Keratinocyte (primary cell): ENCODE measurements around the gene C19orf12. TPM values are rescaled to one million over a fixed set of nuclear protein-coding genes. Genes with fewer than 3 reads are reported as not detected.

Experiments
- DNase-seq: peaks from one replicate; pipeline ENCODE4 v3.0.0-alpha.2; 2011; ENCODE audit warnings: low read depth, missing footprints, low spot score
- FAIRE-seq: peaks from 2 replicates; lab custom pipeline; 2011; peaks lifted over from hg19 to GRCh38; lab: Jason Lieb, UNC
- H2AFZ ChIP-seq: 2 replicates; pipeline ENCODE4 v1.6.0; 2012; ENCODE audit warnings: low read length, control low read depth, inconsistent platforms; ENCODE audit not compliant: control insufficient read depth
- H3K27ac ChIP-seq: 2 replicates; pipeline ENCODE4 v1.5.1; 2011; ENCODE audit warnings: low read length; ENCODE audit not compliant: control insufficient read depth, insufficient read depth
- H3K27me3 ChIP-seq: 3 replicates; pipeline ENCODE4 v1.6.0; 2011; ENCODE audit warnings: low read length; ENCODE audit not compliant: control insufficient read depth, insufficient read depth; ENCODE audit errors: extremely low read depth
- H3K36me3 ChIP-seq, 2 experiments: 2 replicates in 1 of 2; 3 replicates in 1 of 2; pipeline ENCODE4 v1.5.1; 2011; ENCODE audit warnings: low read length in 2 of 2, mild to moderate bottlenecking in 1 of 2; ENCODE audit not compliant: control insufficient read depth in 2 of 2, insufficient read depth in 2 of 2; ENCODE audit errors: extremely low read depth in 1 of 2
- H3K4me1 ChIP-seq: 3 replicates; pipeline ENCODE4 v1.5.1; 2011; ENCODE audit warnings: low read length; ENCODE audit not compliant: control insufficient read depth, insufficient read depth; ENCODE audit errors: extremely low read depth
- H3K4me2 ChIP-seq: 3 replicates; pipeline ENCODE4 v1.6.0; 2011; ENCODE audit warnings: low read depth, low read length; ENCODE audit not compliant: control insufficient read depth, insufficient read depth; ENCODE audit errors: extremely low read depth
- H3K4me3 ChIP-seq, 3 experiments: fragments of 200-600 bp in 1 of 3; sonication (generic) in 1 of 3; 2 replicates in 2 of 3; 3 replicates in 1 of 3; pipeline ENCODE4 v1.5.1; 2011 to 2016; ENCODE audit warnings: low read length in 3 of 3, mild to moderate bottlenecking in 3 of 3, control low read depth in 2 of 3, inconsistent platforms in 1 of 3, low read depth in 1 of 3, mixed read lengths in 1 of 3, mixed run types in 1 of 3, moderate library complexity in 1 of 3; ENCODE audit not compliant: control insufficient read depth in 2 of 3, insufficient read depth in 2 of 3; ENCODE audit errors: extremely low read depth in 1 of 3
- H3K79me2 ChIP-seq: 2 replicates; pipeline ENCODE4 v1.6.0; 2012; ENCODE audit warnings: low read length; ENCODE audit not compliant: control insufficient read depth, insufficient read depth
- H3K9ac ChIP-seq: 3 replicates; pipeline ENCODE4 v1.6.0; 2011; ENCODE audit warnings: low read length; ENCODE audit not compliant: control insufficient read depth, insufficient read depth; ENCODE audit errors: extremely low read depth
- H3K9me1 ChIP-seq: 3 replicates; pipeline ENCODE4 v1.6.0; 2011; ENCODE audit warnings: low read length; ENCODE audit not compliant: control insufficient read depth, insufficient read depth; ENCODE audit errors: extremely low read depth
- H3K9me3 ChIP-seq: 2 replicates; pipeline ENCODE4 v1.5.1; 2012; ENCODE audit warnings: low read depth, low read length; ENCODE audit not compliant: control insufficient read depth
- H4K20me1 ChIP-seq: 3 replicates; pipeline ENCODE4 v1.6.0; 2011; ENCODE audit warnings: low read length; ENCODE audit not compliant: control insufficient read depth, insufficient read depth; ENCODE audit errors: extremely low read depth
- CTCF ChIP-seq, 3 experiments: IDR thresholded peaks in 1 of 3; conservative IDR thresholded peaks in 1 of 3; optimal IDR thresholded peaks in 1 of 3; 2 replicates in 2 of 3; 3 replicates in 1 of 3; pipeline versions ENCODE3 to v1.5.1; 2011; ENCODE audit warnings: low read length in 3 of 3, mild to moderate bottlenecking in 3 of 3, moderate library complexity in 2 of 3, control low read depth in 1 of 3, inconsistent platforms in 1 of 3; ENCODE audit not compliant: insufficient read depth in 2 of 3; ENCODE audit errors: extremely low read depth in 1 of 3
- EZH2 ChIP-seq: IDR thresholded peaks from one replicate; pipeline ENCODE4 v1.6.1; 2012; ENCODE audit warnings: inconsistent platforms, mild to moderate bottlenecking, low read length, moderate library complexity
- dilution Hi-C: fragments of 300-500 bp; cut with MboI; formaldehyde crosslinking; loops from one replicate; pipeline ENCODE4 v1.7.0; 2020; ENCODE audit warnings: low sequenced_read_pairs; ENCODE audit not compliant: extremely low pct_ligation_motif_present
- polyA plus RNA-seq, 5 experiments: library from polyadenylated mRNA; depleted of rRNA in 3 of 5; stranded (reverse) in 3 of 5; stranded (forward) in 1 of 5; unstranded in 1 of 5; fragments of >200 nt; gene quantifications; 1 replicate in 1 of 5; 2 replicates in 3 of 5; 3 replicates in 1 of 5; pipeline versions ENCODE4 v1.2.1 to v1.2.3, GENCODE V29; 2011 to 2012; ENCODE audit warnings: missing spikeins in 2 of 5, low read depth in 1 of 5, low replicate concordance in 1 of 5

The C19orf12 gene
- polyA plus RNA-seq, 1 donor (not counting 4 experiments of a cell fraction or from before 2014, with no cell fraction given), result 12.3 TPM

- Histone ChIP-seq H3K9me3 (no peaks in the 10 kb centered on the region), H3K4me1 (peaks cover 13% of the 10 kb centered on the region), H3K4me2 (no peak overlapping the region), H3K27me3 (no peaks in the 10 kb centered on the region), H2AFZ (no peak overlapping the region), H4K20me1 (peaks cover 31% of the 10 kb centered on the region), H3K27ac (no peak overlapping the region), H3K36me3 (peaks cover 22 to 26% of the 10 kb centered on the region in 2 experiments), H3K9ac (no peak overlapping the region), H3K4me3 (no peak overlapping the region), H3K9me1 (peaks cover 10% of the 10 kb centered on the region), H3K79me2 (peaks cover 45% of the 10 kb centered on the region)
- TF ChIP-seq CTCF (optimal IDR thresholded peaks at IDR 0.05 in 1 of 3, IDR thresholded peaks at IDR 0.05 in 1 of 3, conservative IDR thresholded peaks at IDR 0.05 in 1 of 3; ENCODE audit: extremely low read depth in 1 of 3, insufficient read depth in 2 of 3, low read length in 3 of 3), result no peak
- no peak for TF ChIP-seq EZH2
- FAIRE-seq (no peak), DNase-seq (no peak)
- dilution Hi-C loops, result no loop called here
Observed at GRCh38 chr19:29675120-29675649, 39.9 kb downstream of the C19orf12 start.

- DNase-seq (no peak), FAIRE-seq (no peak)
- H3K9me3 ChIP-seq, result no peaks in the 10 kb centered on the region
- peaks cover 31% of the 10 kb centered on the region for H4K20me1 ChIP-seq
- no peaks in the 10 kb centered on the region for H3K27me3 ChIP-seq
- no peak overlapping the region for H3K4me3 ChIP-seq
- H3K9me1 ChIP-seq, result peaks cover 10% of the 10 kb centered on the region
- peaks cover 23 to 26% of the 10 kb centered on the region in 2 experiments for H3K36me3 ChIP-seq
- dilution Hi-C loops, result no loop called here
- peaks cover 13% of the 10 kb centered on the region for H3K4me1 ChIP-seq
- H3K9ac ChIP-seq, result no peak overlapping the region
- H3K27ac ChIP-seq, result no peak overlapping the region
- peaks cover 50% of the 10 kb centered on the region for H3K79me2 ChIP-seq
- H2AFZ ChIP-seq, result no peak overlapping the region
- no peak overlapping the region for H3K4me2 ChIP-seq
- TF ChIP-seq CTCF (optimal IDR thresholded peaks at IDR 0.05 in 1 of 3, IDR thresholded peaks at IDR 0.05 in 1 of 3, conservative IDR thresholded peaks at IDR 0.05 in 1 of 3; ENCODE audit: extremely low read depth in 1 of 3, insufficient read depth in 2 of 3, low read length in 3 of 3), result no peak
- no peak for TF ChIP-seq EZH2
Observed at GRCh38 chr19:29674374-29675119, 40.5 kb downstream of the C19orf12 start.
